Keratinocyte (primary cell): Measurements from ENCODE around the gene CEBPE.

Source experiments
- CTCF ChIP-seq, 3 experiments: IDR thresholded peaks in 1 of 3; conservative IDR thresholded peaks in 1 of 3; optimal IDR thresholded peaks in 1 of 3; 2 replicates in 2 of 3; 3 replicates in 1 of 3; pipeline versions ENCODE3 to v1.5.1; 2011; ENCODE audit warnings: low read length in 3 of 3, mild to moderate bottlenecking in 3 of 3, moderate library complexity in 2 of 3, control low read depth in 1 of 3, inconsistent platforms in 1 of 3; ENCODE audit not compliant: insufficient read depth in 2 of 3; ENCODE audit errors: extremely low read depth in 1 of 3
- EZH2 ChIP-seq: IDR thresholded peaks from one replicate; pipeline ENCODE4 v1.6.1; 2012; ENCODE audit warnings: inconsistent platforms, mild to moderate bottlenecking, low read length, moderate library complexity

- peak in 1 of 3 experiments; percentile 22 for TF ChIP-seq CTCF (optimal IDR thresholded peaks at IDR 0.05 in 1 of 3, IDR thresholded peaks at IDR 0.05 in 1 of 3, conservative IDR thresholded peaks at IDR 0.05 in 1 of 3; ENCODE audit: extremely low read depth in 1 of 3, insufficient read depth in 2 of 3, low read length in 3 of 3)
- no peak for TF ChIP-seq EZH2
Measured at GRCh38 chr14:23125933-23126524, 7.0 kb upstream of the CEBPE start.
